ENCODE results near the gene RAB40C. TPM values are rescaled to one million over a fixed set of nuclear protein-coding genes. Genes with fewer than 3 reads are reported as not detected.

RAB40C gene
- total RNA-seq, 1 experiment from 2014 or later: 30.7 TPM

DNA sequence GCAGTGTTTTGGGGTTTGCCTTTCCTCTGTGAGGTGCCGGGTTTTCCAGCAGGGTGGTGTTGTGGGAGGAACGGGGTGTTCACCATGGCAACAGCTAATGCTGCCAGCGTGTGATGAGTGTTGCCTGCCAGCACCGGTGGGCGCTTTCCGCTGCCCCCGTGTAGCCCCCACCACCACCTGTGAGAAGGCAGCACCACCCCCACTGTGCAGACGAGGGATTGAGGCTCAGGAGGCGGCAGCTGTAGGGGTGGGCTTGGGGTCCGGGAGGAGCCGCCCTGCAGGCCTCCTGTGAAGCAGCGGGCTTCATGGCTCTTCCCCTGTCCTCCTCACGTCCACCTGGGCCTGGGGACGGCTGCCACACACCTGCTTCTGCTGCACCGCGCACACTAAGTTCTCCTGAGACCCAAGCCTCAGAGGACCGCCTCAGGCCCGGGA, 5.2 kb downstream of the RAB40C start:
- Histone ChIP-seq H3K27me3 (ENCODE audit: control insufficient read depth, insufficient read depth, low read length) (no peaks in the 10 kb centered on the region), H3K36me3 (ENCODE audit: control insufficient read depth, insufficient read depth, low read length) (no peaks in the 10 kb centered on the region), H3K27ac (ENCODE audit: low read length) (no peak overlapping the region), H3K4me1 (ENCODE audit: control insufficient read depth, insufficient read depth, low read length) (peaks cover 26% of the 10 kb centered on the region), H3K4me3 (ENCODE audit: low read depth in 2 of 2, low read length in 2 of 2) (no peak overlapping the region), H3K9me3 (ENCODE audit: control insufficient read depth, insufficient read depth, low read depth, low read length) (no peaks in the 10 kb centered on the region)
- TF ChIP-seq TCF7L2 (IDR thresholded peaks at IDR 0.05; ENCODE audit: low read depth, low read length) (no peak), SIN3A (IDR thresholded peaks at IDR 0.05; ENCODE audit: borderline replicate concordance, insufficient read depth, low read depth, low read length) (no peak), POLR2AphosphoS5 (IDR thresholded peaks at IDR 0.05; ENCODE audit: low read depth, low read length) (no peak)
- TF ChIP-seq, protein P1, sequence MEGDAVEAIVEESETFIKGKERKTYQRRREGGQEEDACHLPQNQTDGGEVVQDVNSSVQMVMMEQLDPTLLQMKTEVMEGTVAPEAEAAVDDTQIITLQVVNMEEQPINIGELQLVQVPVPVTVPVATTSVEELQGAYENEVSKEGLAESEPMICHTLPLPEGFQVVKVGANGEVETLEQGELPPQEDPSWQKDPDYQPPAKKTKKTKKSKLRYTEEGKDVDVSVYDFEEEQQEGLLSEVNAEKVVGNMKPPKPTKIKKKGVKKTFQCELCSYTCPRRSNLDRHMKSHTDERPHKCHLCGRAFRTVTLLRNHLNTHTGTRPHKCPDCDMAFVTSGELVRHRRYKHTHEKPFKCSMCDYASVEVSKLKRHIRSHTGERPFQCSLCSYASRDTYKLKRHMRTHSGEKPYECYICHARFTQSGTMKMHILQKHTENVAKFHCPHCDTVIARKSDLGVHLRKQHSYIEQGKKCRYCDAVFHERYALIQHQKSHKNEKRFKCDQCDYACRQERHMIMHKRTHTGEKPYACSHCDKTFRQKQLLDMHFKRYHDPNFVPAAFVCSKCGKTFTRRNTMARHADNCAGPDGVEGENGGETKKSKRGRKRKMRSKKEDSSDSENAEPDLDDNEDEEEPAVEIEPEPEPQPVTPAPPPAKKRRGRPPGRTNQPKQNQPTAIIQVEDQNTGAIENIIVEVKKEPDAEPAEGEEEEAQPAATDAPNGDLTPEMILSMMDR (IDR thresholded peaks at IDR 0.05): no peak
- TF ChIP-seq, protein P2, sequence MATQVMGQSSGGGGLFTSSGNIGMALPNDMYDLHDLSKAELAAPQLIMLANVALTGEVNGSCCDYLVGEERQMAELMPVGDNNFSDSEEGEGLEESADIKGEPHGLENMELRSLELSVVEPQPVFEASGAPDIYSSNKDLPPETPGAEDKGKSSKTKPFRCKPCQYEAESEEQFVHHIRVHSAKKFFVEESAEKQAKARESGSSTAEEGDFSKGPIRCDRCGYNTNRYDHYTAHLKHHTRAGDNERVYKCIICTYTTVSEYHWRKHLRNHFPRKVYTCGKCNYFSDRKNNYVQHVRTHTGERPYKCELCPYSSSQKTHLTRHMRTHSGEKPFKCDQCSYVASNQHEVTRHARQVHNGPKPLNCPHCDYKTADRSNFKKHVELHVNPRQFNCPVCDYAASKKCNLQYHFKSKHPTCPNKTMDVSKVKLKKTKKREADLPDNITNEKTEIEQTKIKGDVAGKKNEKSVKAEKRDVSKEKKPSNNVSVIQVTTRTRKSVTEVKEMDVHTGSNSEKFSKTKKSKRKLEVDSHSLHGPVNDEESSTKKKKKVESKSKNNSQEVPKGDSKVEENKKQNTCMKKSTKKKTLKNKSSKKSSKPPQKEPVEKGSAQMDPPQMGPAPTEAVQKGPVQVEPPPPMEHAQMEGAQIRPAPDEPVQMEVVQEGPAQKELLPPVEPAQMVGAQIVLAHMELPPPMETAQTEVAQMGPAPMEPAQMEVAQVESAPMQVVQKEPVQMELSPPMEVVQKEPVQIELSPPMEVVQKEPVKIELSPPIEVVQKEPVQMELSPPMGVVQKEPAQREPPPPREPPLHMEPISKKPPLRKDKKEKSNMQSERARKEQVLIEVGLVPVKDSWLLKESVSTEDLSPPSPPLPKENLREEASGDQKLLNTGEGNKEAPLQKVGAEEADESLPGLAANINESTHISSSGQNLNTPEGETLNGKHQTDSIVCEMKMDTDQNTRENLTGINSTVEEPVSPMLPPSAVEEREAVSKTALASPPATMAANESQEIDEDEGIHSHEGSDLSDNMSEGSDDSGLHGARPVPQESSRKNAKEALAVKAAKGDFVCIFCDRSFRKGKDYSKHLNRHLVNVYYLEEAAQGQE (IDR thresholded peaks at IDR 0.05; ENCODE audit: insufficient read depth in 1 of 2, low read depth in 2 of 2, low read length in 1 of 2): no peak
- ATAC-seq (no peak), DNase-seq (ENCODE audit: low read depth, low spot score) (no peak)
- ChIA-PET CTCF (no interaction called here), POLR2A (no interaction called here)
- intact Hi-C loops (cut with micrococcal nuclease; ENCODE audit: unreplicated experiment): no loop called here
- in situ Hi-C loops (cut with HindIII; ENCODE audit: low pct_unique_long_range_greater_than_20kb, low sequenced_read_pairs): no loop called here
- BruUV-seq (replicated peaks): no TSS peak

DNA sequence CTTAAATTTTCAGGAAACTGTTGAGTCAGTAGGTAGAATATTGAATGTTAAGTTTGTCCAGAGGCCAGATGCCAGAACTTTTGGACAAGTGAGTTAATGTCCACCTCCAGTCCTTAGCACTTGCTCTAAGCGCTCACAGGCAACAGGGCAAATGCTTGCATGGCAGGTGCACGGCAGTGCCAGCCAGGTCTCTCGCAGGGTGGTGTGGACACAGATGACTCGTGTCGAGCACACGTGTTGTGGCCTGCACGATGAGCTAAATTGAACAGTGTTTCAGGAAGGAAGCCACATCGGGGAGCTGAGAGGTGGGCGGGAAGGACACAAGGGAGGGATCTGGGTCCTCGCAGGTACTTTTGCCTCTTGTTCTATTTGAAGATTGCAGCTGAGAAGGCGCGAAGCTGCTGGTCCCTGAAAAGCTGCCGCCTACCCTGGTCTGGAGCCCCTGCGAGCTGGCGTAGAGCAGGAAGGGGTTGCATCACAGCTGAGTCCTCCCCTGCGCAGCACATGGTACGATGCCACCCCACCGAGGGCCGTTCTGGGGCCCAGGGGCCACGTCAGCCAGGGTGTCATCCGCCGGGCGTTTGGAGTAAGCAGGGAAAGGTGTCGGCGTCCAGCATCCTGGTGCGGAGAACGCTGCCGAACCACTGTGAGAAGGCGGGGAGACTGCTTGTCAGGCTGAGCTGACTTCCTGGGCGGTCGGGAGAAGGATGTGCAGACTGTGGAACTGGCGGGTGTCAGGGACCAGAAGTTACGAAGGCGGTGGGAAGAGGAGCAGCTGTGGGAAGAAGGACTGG, 6.3 kb downstream of the RAB40C start:
- intact Hi-C loops (cut with micrococcal nuclease; ENCODE audit: unreplicated experiment): no loop called here
- TF ChIP-seq, protein P1 (IDR thresholded peaks at IDR 0.05): no peak
- TF ChIP-seq, protein P2 (IDR thresholded peaks at IDR 0.05; ENCODE audit: insufficient read depth in 1 of 2, low read depth in 2 of 2, low read length in 1 of 2): no peak
- TF ChIP-seq SIN3A (IDR thresholded peaks at IDR 0.05; ENCODE audit: borderline replicate concordance, insufficient read depth, low read depth, low read length) (no peak), POLR2AphosphoS5 (IDR thresholded peaks at IDR 0.05; ENCODE audit: low read depth, low read length) (no peak), TCF7L2 (IDR thresholded peaks at IDR 0.05; ENCODE audit: low read depth, low read length) (no peak)
- Histone ChIP-seq H3K4me3 (ENCODE audit: low read depth in 2 of 2, low read length in 2 of 2) (no peak overlapping the region), H3K4me1 (ENCODE audit: control insufficient read depth, insufficient read depth, low read length) (peaks cover 26% of the 10 kb centered on the region), H3K27ac (ENCODE audit: low read length) (no peak overlapping the region), H3K27me3 (ENCODE audit: control insufficient read depth, insufficient read depth, low read length) (no peaks in the 10 kb centered on the region), H3K36me3 (ENCODE audit: control insufficient read depth, insufficient read depth, low read length) (no peaks in the 10 kb centered on the region), H3K9me3 (ENCODE audit: control insufficient read depth, insufficient read depth, low read depth, low read length) (no peaks in the 10 kb centered on the region)
- no peak for ATAC-seq
- no peak for DNase-seq (ENCODE audit: low read depth, low spot score)
- ChIA-PET CTCF (interaction anchor here (0.6 kb wide), 1 partner anchor 13 kb away, joined by 5 read pairs; no protein-coding TSS in a partner anchor), POLR2A (no interaction called here)
- in situ Hi-C loops (cut with HindIII; ENCODE audit: low pct_unique_long_range_greater_than_20kb, low sequenced_read_pairs): no loop called here
- TSS peak; percentile 34 for BruUV-seq (replicated peaks)
